ENCODE measurements around the gene DNPEP. TPM values are rescaled to one million over a fixed set of nuclear protein-coding genes. Genes with fewer than 3 reads are reported as not detected.

The DNPEP gene
- total and polyA plus RNA-seq, 2 donors (not counting 3 experiments of a cell fraction or from before 2014, with no cell fraction given) = 40.4 to 77.5 TPM

- TF ChIP-seq MYC (IDR thresholded peaks at IDR 0.05; ENCODE audit: low read depth, low read length) (no peak), GATA2 (IDR thresholded peaks at IDR 0.05; ENCODE audit: insufficient read depth, insufficient read length, low read depth, low read length) (no peak), CTCF (IDR thresholded peaks at IDR 0.05; ENCODE audit: extremely low read depth in 1 of 2, insufficient read depth in 1 of 2, low read depth in 1 of 2, low read length in 2 of 2) (no peak)
- Histone ChIP-seq H3K4me1 (ENCODE audit: control insufficient read depth, extremely low read depth, insufficient read depth, low read length) (no peaks in the 10 kb centered on the region), H3K9me1 (replicated peaks; ENCODE audit: control insufficient read depth, extremely low read depth, insufficient read depth, low read length) (no peaks in the 10 kb centered on the region), H3K9ac (replicated peaks; ENCODE audit: extremely low read depth, insufficient read depth, low read length) (no peak overlapping the region), H3K27ac (ENCODE audit: insufficient read depth, low read depth, low read length) (no peak overlapping the region), H3K79me2 (ENCODE audit: control insufficient read depth, insufficient read depth, low read length) (no peaks in the 10 kb centered on the region), H3K36me3 (ENCODE audit: control insufficient read depth in 2 of 2, extremely low read depth in 1 of 2, insufficient read depth in 2 of 2, low read length in 2 of 2) (no peaks in the 10 kb centered on the region), H4K20me1 (replicated peaks; ENCODE audit: control insufficient read depth, extremely low read depth, insufficient read depth, low read length) (no peaks in the 10 kb centered on the region), H2AFZ (ENCODE audit: low read depth, low read length) (no peak overlapping the region), H3K9me3 (replicated peaks; ENCODE audit: control insufficient read depth, insufficient read depth, low read length) (no peaks in the 10 kb centered on the region), H3K4me3 (replicated peaks in 1 of 3; ENCODE audit: insufficient read depth in 1 of 3, low read depth in 1 of 3, low read length in 3 of 3) (no peak overlapping the region), H3K4me2 (ENCODE audit: insufficient read depth, low read length) (no peak overlapping the region), H3K27me3 (ENCODE audit: control insufficient read depth in 2 of 2, insufficient read depth in 2 of 2, low read length in 2 of 2) (peaks cover 23 to 25% of the 10 kb centered on the region in 2 experiments)
- intact Hi-C loops (cut with micrococcal nuclease) = no loop called here
- ChIA-PET POLR2A (no interaction called here), CTCF (no interaction called here)
- dilution Hi-C loops (cut with MboI; ENCODE audit: extremely low pct_ligation_motif_present, low sequenced_read_pairs) = no loop called here
- DNase-seq (ENCODE audit: low read depth, low spot score) (no peak), FAIRE-seq (no peak)
- BruUV-seq (replicated peaks) = no TSS peak
Observed at GRCh38 chr2:219420687-219421086, 33.0 kb upstream of the DNPEP start.

GRCh38 chr2:219419331-219420197 is 31.9 kb upstream of the DNPEP start:
- CTCF ChIA-PET = interaction anchor here (1.6 kb wide), 1 partner anchor 77 kb away, joined by 4 read pairs; a partner anchor contains a TSS
- Histone ChIP-seq H3K36me3 (ENCODE audit: control insufficient read depth in 2 of 2, extremely low read depth in 1 of 2, insufficient read depth in 2 of 2, low read length in 2 of 2) (no peaks in the 10 kb centered on the region), H3K9ac (replicated peaks; ENCODE audit: extremely low read depth, insufficient read depth, low read length) (no peak overlapping the region), H3K4me3 (replicated peaks in 1 of 3; ENCODE audit: insufficient read depth in 1 of 3, low read depth in 1 of 3, low read length in 3 of 3) (no peak overlapping the region), H3K79me2 (ENCODE audit: control insufficient read depth, insufficient read depth, low read length) (no peaks in the 10 kb centered on the region), H4K20me1 (replicated peaks; ENCODE audit: control insufficient read depth, extremely low read depth, insufficient read depth, low read length) (no peaks in the 10 kb centered on the region), H2AFZ (ENCODE audit: low read depth, low read length) (no peak overlapping the region), H3K9me3 (replicated peaks; ENCODE audit: control insufficient read depth, insufficient read depth, low read length) (no peaks in the 10 kb centered on the region), H3K9me1 (replicated peaks; ENCODE audit: control insufficient read depth, extremely low read depth, insufficient read depth, low read length) (no peaks in the 10 kb centered on the region), H3K27ac (ENCODE audit: insufficient read depth, low read depth, low read length) (no peak overlapping the region), H3K4me2 (ENCODE audit: insufficient read depth, low read length) (no peak overlapping the region), H3K27me3 (ENCODE audit: control insufficient read depth in 2 of 2, insufficient read depth in 2 of 2, low read length in 2 of 2) (peaks cover 23 to 25% of the 10 kb centered on the region in 2 experiments), H3K4me1 (ENCODE audit: control insufficient read depth, extremely low read depth, insufficient read depth, low read length) (no peaks in the 10 kb centered on the region)
- FAIRE-seq (no peak), DNase-seq (ENCODE audit: low read depth, low spot score) (no peak)
- POLR2A ChIA-PET = no interaction called here
- BruUV-seq (replicated peaks) = no TSS peak
- no peak for TF ChIP-seq EZH2 (IDR thresholded peaks at IDR 0.05; ENCODE audit: borderline replicate concordance, low read depth, low read length, severe bottlenecking)
- no peak for TF ChIP-seq JUN (IDR thresholded peaks at IDR 0.05; ENCODE audit: borderline replicate concordance, insufficient read depth, insufficient read length, low read depth)
- no peak for TF ChIP-seq POLR2A (IDR thresholded peaks at IDR 0.05; ENCODE audit: low read depth, low read length)
- TF ChIP-seq FOS (IDR thresholded peaks at IDR 0.05; ENCODE audit: borderline replicate concordance, insufficient read depth, low read length) = no peak
- TF ChIP-seq MYC (IDR thresholded peaks at IDR 0.05; ENCODE audit: low read depth, low read length) = no peak
- dilution Hi-C loops (cut with MboI; ENCODE audit: extremely low pct_ligation_motif_present, low sequenced_read_pairs) = no loop called here
- intact Hi-C loops (cut with micrococcal nuclease) = no loop called here
